GM18507 (cell line): ENCODE data around the gene PML.

Experiments used
- DNase-seq: peaks from one replicate; pipeline ENCODE4 v3.0.0; 2011; ENCODE audit warnings: low read depth; ENCODE audit not compliant: insufficient read length; ENCODE audit errors: extremely low spot score
- FAIRE-seq: peaks from 2 replicates; lab custom pipeline; 2011; peaks lifted over from hg19 to GRCh38; lab: Jason Lieb, UNC

The PML gene

DNA sequence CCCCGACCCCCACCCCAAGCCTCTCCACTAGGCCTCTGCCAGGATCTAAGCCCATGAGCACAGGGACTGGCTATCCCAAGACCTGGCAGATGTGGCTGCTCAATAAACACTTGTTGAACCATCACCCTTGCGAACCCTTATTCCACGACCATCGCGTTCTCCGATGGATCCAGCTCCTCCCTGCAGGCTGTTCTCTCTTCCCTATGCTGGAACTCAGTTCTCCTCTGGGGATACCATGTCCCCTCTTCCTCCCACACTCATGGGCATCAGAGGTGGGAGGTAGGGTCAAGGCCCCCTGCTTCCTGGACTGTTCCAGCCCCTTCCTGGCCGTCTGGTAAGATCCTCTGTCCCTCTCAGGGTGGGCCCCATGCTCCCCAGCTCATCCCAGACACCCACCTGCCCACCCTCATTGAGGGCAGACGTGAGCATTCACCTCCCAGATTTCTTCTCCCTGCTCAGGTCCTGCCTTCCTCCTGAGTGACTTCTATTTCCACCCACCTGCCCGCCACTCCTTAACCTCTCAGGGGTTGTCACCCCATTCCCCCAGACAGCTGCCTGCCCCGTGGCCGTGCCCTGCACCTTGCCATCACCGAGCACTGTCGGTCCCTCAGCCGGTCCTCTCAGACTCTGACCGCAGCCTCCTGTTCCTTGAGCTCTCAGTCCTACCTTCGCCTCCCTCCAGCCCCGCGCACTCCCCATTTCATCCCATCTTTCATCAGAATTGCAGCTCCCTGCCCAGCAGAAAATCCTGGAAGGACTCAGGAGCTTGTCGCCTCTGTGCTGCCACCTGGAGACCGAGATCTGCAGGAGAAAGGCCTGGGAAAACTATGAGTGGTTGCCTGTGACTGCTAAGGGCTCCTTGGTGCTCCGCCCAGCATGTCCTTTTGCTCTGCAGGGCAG, 42.0 kb downstream of the PML start:
- FAIRE-seq (no peak), DNase-seq (no peak)

DNA sequence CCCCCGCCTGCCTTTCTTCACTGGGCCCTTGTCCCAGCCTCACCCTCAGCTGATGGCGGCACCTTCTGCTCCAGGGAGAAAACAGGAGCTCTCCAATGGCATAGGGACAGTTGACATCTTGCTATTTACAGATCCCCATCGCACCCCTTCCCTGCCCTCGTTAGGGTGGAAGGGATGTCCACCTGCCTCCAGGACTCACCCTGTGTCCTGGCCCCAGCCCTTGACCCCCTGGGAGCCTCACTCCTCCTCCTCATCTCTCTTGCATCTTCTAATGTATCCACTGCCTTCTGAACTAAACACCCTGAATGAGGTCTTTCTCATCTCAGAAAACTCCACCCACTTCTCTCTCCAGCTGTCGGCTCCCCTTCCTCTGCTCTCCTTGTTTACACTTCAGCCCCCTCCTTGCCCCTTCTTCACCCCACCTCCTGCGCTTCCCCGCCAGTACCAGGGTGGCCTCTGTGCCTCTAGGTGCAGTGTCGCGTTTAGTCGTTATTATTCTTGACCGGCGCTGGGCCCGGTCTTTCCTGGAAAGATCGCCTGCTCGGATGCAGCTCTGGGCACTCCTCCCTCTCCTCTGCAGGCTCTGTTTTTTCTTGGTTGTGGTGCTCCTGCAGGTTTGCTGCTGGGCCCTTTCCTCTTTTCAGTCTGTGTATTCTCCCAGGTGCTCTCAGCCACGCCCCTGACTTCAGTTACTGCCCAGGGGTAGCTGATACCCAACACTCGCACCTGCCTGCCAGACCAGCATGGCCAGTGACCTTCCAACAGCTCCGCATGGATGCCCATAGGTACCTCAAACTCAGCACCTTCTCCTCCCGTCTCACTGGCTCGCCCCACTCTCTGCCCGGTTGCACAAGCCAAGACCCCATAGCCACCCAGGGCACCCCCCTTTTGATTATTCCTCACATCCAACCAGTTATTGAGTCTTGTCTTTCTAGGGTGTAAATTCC, 42.9 kb downstream of the PML start:
- FAIRE-seq (no peak), DNase-seq (no peak)

DNA sequence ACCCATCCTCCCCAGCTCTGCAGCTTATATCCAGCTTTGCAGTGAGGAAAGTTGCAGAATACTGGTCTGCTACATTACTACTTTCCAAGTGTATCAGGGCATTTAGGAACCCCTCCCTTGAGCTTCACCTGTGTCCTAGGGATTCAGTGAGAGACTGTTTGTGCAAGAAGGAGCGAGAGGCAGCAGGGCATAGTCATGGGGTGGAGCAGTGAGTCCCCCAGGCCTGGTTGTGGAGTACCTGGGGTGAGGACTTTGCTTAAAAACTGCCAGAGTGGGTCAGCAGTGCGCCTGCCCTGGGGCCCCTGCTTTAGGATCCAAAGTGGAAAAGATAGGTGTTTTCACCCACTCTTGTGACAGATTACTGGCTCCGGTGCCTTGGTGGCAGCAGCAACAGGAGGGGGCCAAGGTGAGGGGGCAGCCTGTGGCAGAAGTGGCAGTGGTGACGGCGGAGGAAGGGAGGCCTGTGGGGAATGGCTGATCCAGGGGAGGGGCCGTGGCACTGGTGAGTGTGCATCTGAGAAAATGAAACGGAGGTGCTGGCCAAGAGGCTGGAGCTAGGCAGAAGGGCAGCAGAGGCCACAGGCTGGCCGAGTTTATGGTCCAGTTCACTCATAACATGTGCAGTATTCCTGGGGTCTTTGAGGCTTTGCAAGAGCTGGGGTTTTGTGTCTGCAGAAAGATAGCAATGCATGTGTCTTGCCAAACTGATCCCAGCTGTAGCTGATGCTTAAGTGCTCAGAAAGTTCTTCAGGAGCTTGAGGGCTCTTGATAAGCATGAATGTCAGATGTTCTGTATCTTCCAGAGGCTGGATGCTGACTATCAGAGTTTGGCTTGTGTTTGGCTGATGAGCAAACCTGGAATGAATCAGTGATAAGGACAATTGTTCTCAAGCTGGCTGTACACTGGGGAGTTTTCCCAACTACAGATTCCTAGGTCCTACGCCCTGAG, 44.5 kb downstream of the PML start:
- DNase-seq (no peak), FAIRE-seq (no peak)

DNA sequence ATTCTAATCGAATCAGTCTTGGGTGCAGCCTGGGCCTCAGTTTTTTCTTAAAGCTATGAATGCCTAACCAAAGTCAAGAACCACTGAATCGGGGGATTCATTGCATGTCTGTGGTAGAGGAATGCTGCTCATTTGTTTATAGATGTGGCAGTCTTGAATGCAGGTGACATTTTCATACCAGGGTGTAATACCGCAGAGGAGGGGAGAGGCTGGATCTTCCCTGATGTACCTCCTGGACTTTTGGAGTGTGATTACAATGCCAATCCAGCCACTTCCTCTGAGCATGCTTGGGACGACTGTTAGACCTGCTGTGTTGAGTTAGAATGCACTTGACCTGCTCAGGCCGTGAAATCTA, 45.1 kb downstream of the PML start:
- FAIRE-seq (no peak), DNase-seq (no peak)

GRCh38 chr15:74040109-74040850, 45.8 kb downstream of the PML start:
- DNase-seq (no peak), FAIRE-seq (no peak)

DNA sequence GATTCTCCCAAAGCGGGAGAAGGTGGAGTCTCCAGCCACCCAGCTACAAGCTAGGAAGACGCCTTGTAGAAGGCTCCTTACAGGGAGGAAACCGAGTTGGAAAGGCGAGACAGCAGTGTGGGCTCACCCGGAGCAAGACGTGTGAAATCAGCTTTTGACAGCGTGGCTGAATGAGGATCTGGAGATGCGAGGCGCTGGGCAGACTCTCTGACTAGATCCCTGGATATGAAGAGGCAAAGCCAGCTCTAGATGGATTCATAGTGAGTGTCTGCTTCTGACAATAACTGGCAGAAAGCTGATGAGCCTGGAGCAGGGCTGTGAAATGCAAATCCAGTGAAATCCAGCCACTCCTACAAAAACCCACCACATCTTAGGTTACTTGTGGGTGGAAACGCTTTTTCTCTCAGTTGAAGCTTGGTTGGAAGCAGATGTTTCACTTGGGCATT, 46.8 kb downstream of the PML start:
- FAIRE-seq: no peak
- DNase-seq: no peak

- no peak for FAIRE-seq
- no peak for DNase-seq
These were observed 47.4 kb downstream of the PML start for GRCh38 chr15:74041777-74042435.

DNA sequence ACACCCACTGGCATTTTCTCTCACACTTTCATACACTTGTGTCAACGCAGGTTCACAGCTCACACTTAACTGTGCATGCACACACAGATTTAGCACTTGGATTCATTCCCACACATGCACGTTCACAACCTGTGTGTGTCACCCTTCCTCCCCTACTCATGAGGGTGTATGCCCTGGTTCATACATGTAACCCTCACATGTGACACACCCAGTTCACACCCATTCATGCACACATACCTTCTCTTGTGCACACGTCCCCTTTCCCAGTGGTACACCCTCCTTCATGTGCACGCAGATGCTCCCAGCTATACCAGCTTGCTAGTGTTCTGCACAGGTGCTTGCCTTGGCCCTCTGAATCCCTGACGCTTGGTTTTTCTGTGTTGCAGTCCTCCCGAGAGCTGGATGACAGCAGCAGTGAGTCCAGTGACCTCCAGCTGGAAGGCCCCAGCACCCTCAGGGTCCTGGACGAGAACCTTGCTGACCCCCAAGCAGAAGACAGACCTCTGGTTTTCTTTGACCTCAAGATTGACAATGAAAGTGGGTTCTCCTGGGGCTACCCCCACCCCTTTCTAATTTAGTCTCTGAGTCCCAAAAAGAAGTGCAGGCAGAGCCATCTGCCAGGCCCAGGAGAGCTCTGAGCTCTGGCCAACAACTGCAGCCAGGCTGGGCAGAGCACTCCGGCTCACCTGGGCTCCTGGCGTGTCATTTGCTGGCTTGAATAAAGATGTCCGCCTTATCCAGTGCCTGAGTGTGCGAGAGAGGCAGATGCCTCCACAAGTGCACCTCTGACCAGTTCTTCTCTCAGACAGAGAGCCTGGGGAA, 48.3 kb downstream of the PML start:
- FAIRE-seq: no peak
- no peak for DNase-seq

DNA sequence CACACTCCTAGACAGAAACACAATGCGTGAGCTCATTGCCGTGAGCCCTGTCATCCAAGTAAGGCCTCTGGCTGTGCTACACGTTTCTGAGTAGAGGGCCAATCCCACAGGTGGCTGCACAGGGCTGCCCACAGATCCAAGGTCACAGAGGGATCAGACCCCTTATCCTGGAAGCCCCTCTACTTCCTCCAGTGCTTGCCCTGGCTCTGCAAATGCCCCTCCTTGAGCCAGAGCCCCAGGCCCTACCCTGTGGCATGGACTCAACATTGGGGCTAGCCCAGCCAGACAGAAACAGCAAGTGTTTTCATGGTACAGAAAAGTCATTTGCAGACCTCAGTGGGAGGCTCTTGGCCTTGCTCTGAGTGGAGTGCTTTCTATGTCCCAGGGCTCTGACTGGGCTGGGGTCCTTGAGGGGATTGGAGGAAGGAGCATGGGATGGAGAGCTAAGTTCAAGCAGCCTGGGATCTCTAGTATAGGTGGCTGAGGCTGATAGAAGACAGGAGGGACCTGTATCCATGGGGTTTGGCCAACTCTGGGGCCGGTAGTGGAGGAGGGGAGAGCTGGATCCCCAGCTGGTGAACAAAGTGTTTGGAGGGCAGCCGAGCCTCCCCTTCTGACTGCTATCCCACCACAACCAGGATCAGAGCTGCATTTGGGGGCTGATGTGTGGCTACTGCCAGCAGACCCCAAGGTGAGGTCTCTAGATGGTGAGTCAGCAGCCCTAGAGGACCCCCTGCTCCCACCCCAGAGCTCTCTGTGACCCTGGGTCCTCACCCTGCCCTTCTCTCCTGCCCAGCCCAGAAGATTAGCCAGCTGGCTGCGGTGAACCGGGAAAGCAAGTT, 49.1 kb downstream of the PML start:
- no peak for DNase-seq
- FAIRE-seq: no peak

DNA sequence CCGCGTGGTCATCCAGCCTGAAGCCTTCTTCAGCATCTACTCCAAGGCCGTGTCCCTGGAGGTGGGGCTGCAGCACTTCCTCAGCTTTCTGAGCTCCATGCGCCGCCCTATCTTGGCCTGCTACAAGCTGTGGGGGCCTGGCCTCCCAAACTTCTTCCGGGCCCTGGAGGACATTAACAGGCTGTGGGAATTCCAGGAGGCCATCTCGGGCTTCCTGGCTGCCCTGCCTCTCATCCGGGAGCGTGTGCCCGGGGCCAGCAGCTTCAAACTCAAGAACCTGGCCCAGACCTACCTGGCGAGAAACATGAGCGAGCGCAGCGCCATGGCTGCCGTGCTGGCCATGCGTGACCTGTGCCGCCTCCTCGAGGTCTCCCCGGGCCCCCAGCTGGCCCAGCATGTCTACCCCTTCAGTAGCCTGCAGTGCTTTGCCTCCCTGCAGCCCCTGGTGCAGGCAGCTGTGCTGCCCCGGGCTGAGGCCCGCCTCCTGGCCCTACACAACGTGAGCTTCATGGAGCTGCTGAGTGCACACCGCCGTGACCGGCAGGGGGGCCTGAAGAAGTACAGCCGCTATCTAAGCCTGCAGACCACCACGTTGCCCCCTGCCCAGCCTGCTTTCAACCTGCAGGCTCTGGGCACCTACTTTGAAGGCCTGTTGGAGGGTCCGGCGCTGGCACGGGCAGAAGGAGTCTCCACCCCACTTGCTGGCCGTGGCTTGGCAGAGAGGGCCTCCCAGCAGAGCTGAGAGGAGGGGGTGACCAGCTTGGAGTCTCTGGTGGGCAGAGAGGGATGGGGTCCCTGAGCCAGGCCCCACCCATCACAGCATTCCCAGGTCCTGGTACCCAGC, 50.0 kb downstream of the PML start:
- FAIRE-seq (no peak), DNase-seq (no peak)

GRCh38 chr15:74045184-74045583, 50.7 kb downstream of the PML start:
- FAIRE-seq (no peak), DNase-seq (no peak)

- FAIRE-seq: no peak
These were observed 51.2 kb downstream of the PML start for GRCh38 chr15:74045636-74046274.

DNA sequence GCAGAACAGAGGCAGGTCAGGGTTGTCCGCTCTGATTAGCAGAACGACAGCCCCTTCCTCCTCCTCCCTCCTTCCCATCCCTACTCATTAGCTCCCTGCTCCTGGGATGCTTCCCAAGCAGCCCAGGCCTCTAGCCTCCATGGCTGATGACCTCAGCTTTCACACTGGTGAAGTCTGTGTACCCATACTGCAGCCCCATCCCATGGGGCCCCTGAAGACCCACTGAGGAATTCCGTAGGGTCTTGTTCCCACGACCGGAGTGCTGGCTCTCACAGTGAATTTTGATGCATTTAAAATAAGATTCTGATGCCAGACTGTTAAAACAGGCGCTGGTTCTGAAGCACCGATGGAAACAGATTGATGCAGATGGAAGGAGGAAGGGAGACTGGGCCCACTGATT, 51.8 kb downstream of the PML start:
- FAIRE-seq: no peak
- DNase-seq: no peak

More at GRCh38 chr15:74045636-74046274, 51.2 kb downstream of the PML start:
- DNase-seq: no peak

- FAIRE-seq: no peak
These were observed 55.6 kb downstream of the PML start for GRCh38 chr15:74050127-74050526.

GRCh38 chr15:74050556-74051234, 56.2 kb downstream of the PML start:
- FAIRE-seq: no peak
- no peak for DNase-seq

More at GRCh38 chr15:74050127-74050526, 55.6 kb downstream of the PML start:
- DNase-seq: no peak
